ENCODE data around the gene CLCNKA. TPM values are rescaled to one million over a fixed set of nuclear protein-coding genes. Genes with fewer than 3 reads are reported as not detected.
"Not testable (repeated sequence)": the region's sequence is repeated elsewhere in the genome, so short reads cannot be mapped to it uniquely, and the experiment has no call there.

Gene CLCNKA
- total and polyA plus RNA-seq, 2 of the 8 experiments (the other 6 are each of a cell fraction or from before 2014, with no cell fraction given), result 0.95 to 2.0 TPM

DNA sequence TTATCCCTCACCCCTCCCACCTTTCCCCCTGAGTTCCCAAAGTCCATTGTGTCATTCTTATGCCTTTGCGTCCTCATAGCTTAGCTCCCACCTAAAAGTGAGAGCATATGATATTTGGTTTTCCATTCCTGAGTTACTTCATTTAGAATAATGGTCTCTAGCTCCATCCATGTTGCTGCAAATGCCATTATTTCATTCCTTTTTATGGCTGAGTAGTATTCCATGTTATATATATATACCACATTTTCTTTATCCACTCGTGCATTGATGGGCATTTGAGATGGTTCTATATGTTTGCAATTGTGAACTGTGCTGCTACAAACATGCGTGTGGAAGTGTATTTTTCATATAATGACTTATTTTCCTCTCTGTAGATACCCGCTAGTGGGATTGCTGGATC is 43.9 kb upstream of the CLCNKA start:
- peaks cover 0 to 12% of the 10 kb centered on the region in 2 experiments; a peak in 2 of 4 replicates for H3K79me2 ChIP-seq (ENCODE audit: control insufficient read depth in 1 of 2, insufficient read depth in 2 of 2, low read length in 2 of 2)
- DNase-seq (ENCODE audit: low read depth in 1 of 2, low spot score in 2 of 2); H3K23me2 ChIP-seq (ENCODE audit: low read depth, low read length); H3K56ac ChIP-seq (replicated peaks; ENCODE audit: insufficient read length, low read depth, low read length); H2BK5ac ChIP-seq (ENCODE audit: low read depth, low read length); H2BK120ac ChIP-seq (replicated peaks; ENCODE audit: low read depth, low read length); H4K20me1 ChIP-seq (replicated peaks in 1 of 2; ENCODE audit: control insufficient read depth in 1 of 2, insufficient read depth in 2 of 2, low read length in 2 of 2); H3K36me3 ChIP-seq (ENCODE audit: control insufficient read depth in 2 of 4, insufficient read depth in 4 of 4, low read length in 3 of 4); H3K9me3 ChIP-seq (ENCODE audit: insufficient read depth in 2 of 2, low read depth in 1 of 2, low read length in 1 of 2); H3K4ac ChIP-seq (replicated peaks; ENCODE audit: insufficient read length, low read depth, low read length); H3K18ac ChIP-seq (ENCODE audit: extremely low read depth, low read length); H4K5ac ChIP-seq (ENCODE audit: insufficient read length, low read depth, low read length); H2AK5ac ChIP-seq (ENCODE audit: low read depth, low read length); H3K27ac ChIP-seq (ENCODE audit: low read depth, low read length); H3K14ac ChIP-seq (ENCODE audit: insufficient read length); H3K4me2 ChIP-seq (ENCODE audit: insufficient read depth in 1 of 2, low read depth in 2 of 2, low read length in 2 of 2); H3K4me1 ChIP-seq (replicated peaks in 1 of 4; ENCODE audit: control insufficient read depth in 3 of 4, insufficient read depth in 4 of 4, low read length in 3 of 4); H3K9ac ChIP-seq (replicated peaks in 1 of 4; ENCODE audit: extremely low read depth in 1 of 4, low read depth in 3 of 4, low read length in 3 of 4); H3K79me1 ChIP-seq (ENCODE audit: low read depth, low read length); H2BK20ac ChIP-seq (ENCODE audit: low read length); H3K23ac ChIP-seq (ENCODE audit: insufficient read length); H4K8ac ChIP-seq (ENCODE audit: extremely low read depth, insufficient read depth, low read length); H3K4me3 ChIP-seq (ENCODE audit: extremely low read depth in 1 of 4, insufficient read depth in 2 of 4, low read depth in 3 of 4, low read length in 4 of 4); FAIRE-seq; H2BK12ac ChIP-seq (ENCODE audit: low read depth, low read length); H2BK15ac ChIP-seq (ENCODE audit: low read length); H3K27me3 ChIP-seq (replicated peaks in 1 of 4; ENCODE audit: control insufficient read depth in 3 of 4, extremely low read depth in 1 of 4, insufficient read depth in 3 of 4, low read length in 3 of 4); POLR2A ChIA-PET (ENCODE audit: partially characterized antibody); H4K91ac ChIP-seq (replicated peaks; ENCODE audit: insufficient read length, low read length); H2AFZ ChIP-seq (ENCODE audit: low read length): not testable (repeated sequence)
- CTCF ChIA-PET (ENCODE audit: partially characterized antibody), result interaction anchor here (0.7 to 2.5 kb wide), 2 partner anchors 42 to 175 kb away, joined by 3 to 9 read pairs; no protein-coding TSS in a partner anchor
- 80% methylated on average over 4 of the region's 4 CpGs; no CpG with 5 or more reads in 1 of the 2 experiments for WGBS, 2 experiments (ENCODE audit: extremely low coverage in 1 of 2, insufficient coverage in 1 of 2, insufficient read length in 1 of 2, insufficient replicate concordance in 2 of 2, low coverage in 1 of 2, low lambda C conversion rate in 2 of 2, missing lambda C conversion rate in 1 of 2)
